Measurements from ENCODE around the gene AP4B1. TPM values are rescaled to one million over a fixed set of nuclear protein-coding genes. Genes with fewer than 3 reads are reported as not detected.

The AP4B1 gene
- total RNA-seq, 1 experiment from 2014 or later = 20.4 TPM

DNA sequence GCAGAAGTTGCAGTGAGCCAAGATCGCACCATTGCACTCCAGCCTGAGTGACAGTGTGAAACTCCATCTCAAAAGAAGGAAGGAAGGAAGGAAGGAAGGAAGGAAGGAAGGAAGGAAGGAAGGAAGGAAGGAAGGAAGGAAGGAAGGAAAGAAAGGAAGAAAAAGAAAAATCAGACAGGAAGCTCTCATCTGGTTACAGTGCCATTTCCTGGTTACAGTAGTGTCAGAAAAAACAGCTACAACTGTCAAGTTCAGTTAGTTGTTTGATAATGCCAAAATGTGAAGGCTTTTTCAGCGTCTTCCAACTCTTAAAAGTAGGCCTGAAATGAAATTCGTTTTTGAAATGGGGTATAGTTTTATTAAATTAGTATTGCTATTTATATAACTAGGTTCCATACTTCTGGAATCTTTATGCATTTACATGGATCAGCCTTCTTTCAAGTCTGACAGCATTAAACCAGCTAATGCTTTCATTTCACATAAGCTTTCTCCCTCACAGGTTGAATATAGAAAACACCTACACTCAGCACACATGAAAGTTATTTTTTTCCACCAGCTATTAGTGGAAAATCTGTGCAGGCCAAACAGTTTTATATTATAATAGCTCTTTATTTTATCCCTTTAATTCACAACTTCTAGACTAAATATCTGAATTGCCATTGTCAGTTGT is 54.3 kb downstream of the AP4B1 start:
- Mint-ChIP-seq H3K9me3 (ENCODE audit: unreplicated experiment) (peaks cover 19% of the 10 kb centered on the region), H3K4me3 (ENCODE audit: unreplicated experiment) (no peak overlapping the region), H3K27ac (ENCODE audit: low read depth, unreplicated experiment) (no peak overlapping the region), H3K4me1 (ENCODE audit: insufficient read depth, unreplicated experiment) (no peaks in the 10 kb centered on the region), H3K27me3 (ENCODE audit: insufficient read depth, unreplicated experiment) (no peaks in the 10 kb centered on the region), H3K36me3 (ENCODE audit: insufficient read depth, unreplicated experiment) (no peaks in the 10 kb centered on the region)
- TF ChIP-seq, protein P1, sequence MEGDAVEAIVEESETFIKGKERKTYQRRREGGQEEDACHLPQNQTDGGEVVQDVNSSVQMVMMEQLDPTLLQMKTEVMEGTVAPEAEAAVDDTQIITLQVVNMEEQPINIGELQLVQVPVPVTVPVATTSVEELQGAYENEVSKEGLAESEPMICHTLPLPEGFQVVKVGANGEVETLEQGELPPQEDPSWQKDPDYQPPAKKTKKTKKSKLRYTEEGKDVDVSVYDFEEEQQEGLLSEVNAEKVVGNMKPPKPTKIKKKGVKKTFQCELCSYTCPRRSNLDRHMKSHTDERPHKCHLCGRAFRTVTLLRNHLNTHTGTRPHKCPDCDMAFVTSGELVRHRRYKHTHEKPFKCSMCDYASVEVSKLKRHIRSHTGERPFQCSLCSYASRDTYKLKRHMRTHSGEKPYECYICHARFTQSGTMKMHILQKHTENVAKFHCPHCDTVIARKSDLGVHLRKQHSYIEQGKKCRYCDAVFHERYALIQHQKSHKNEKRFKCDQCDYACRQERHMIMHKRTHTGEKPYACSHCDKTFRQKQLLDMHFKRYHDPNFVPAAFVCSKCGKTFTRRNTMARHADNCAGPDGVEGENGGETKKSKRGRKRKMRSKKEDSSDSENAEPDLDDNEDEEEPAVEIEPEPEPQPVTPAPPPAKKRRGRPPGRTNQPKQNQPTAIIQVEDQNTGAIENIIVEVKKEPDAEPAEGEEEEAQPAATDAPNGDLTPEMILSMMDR (IDR thresholded peaks at IDR 0.05; ENCODE audit: unreplicated experiment) = no peak
- ChIA-PET POLR2A (interaction anchor here (0.6 to 0.7 kb wide), 4 partner anchors 9 to 646 kb away, joined by 3 read pairs; no protein-coding TSS in a partner anchor), CTCF (no interaction called here)
- intact Hi-C loops (cut with micrococcal nuclease) = no loop called here
- DNase-seq (ENCODE audit: unreplicated experiment) = no peak
- no TSS peak for BruUV-seq (replicated peaks)

DNA sequence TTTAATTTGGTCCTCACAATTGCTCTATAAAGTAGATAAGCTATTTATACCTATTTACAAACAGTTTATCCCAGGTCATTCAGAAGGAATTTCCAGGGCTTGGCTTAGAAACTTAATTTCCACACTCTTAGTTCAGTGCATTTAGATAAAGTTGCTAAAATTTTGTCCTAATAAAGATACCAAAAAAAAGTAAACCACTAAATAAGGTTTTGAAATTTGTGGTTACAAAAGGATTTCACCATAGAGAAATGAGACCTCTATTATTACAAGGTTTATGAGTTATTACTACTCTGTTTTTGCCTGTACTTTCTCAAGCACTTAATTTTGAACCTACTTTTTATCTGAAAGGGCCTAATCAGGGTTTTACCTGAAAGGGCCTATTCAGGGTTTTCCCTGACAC is 55.5 kb downstream of the AP4B1 start:
- no peak for DNase-seq (ENCODE audit: unreplicated experiment)
- intact Hi-C loops (cut with micrococcal nuclease) = no loop called here
- Mint-ChIP-seq H3K27me3 (ENCODE audit: insufficient read depth, unreplicated experiment) (no peaks in the 10 kb centered on the region), H3K9me3 (ENCODE audit: unreplicated experiment) (peaks cover 19% of the 10 kb centered on the region), H3K4me3 (ENCODE audit: unreplicated experiment) (no peak overlapping the region), H3K27ac (ENCODE audit: low read depth, unreplicated experiment) (no peak overlapping the region), H3K4me1 (ENCODE audit: insufficient read depth, unreplicated experiment) (no peaks in the 10 kb centered on the region), H3K36me3 (ENCODE audit: insufficient read depth, unreplicated experiment) (no peaks in the 10 kb centered on the region)
- TF ChIP-seq, protein P1 (IDR thresholded peaks at IDR 0.05; ENCODE audit: unreplicated experiment) = no peak
- CTCF ChIA-PET = interaction anchor here (0.5 to 1.3 kb wide), 2 partner anchors 14 to 1517 kb away, joined by 4 read pairs; no protein-coding TSS in a partner anchor
- POLR2A ChIA-PET = no interaction called here
- no TSS peak for BruUV-seq (replicated peaks)

DNA sequence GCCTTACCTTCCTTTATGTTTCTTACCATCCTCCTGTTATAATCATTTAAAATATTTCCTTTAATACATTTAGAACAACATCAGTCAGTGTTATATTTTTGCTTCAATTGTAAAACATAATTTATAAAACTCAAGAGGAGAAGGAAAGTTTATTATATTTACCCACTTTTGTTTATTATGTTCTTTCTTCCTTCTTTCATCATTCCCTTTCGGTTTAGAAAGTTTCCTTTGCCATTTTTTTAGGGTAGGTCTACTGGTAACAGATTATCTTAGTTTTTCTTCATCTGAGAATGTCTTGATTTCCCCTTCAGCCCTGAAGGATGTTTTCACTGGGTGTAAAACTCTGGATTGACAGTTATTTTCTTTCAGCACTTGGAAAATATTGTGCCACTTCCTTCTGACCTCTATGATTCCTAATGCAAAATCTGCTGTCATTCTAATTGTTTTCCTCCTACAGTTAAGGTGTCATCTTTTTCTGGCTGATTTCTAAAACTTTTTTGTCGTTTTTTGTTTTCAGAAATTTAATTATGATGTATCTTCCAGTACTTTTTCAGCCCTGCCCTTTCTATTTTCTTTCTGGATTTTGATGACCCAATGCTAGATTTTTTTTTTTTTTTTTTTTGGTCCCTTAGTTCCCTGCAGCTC is 58.1 kb downstream of the AP4B1 start:
- Mint-ChIP-seq H3K27ac (ENCODE audit: low read depth, unreplicated experiment) (no peak overlapping the region), H3K4me3 (ENCODE audit: unreplicated experiment) (no peak overlapping the region), H3K4me1 (ENCODE audit: insufficient read depth, unreplicated experiment) (no peaks in the 10 kb centered on the region), H3K9me3 (ENCODE audit: unreplicated experiment) (peaks cover 19% of the 10 kb centered on the region), H3K36me3 (ENCODE audit: insufficient read depth, unreplicated experiment) (no peaks in the 10 kb centered on the region), H3K27me3 (ENCODE audit: insufficient read depth, unreplicated experiment) (no peaks in the 10 kb centered on the region)
- TF ChIP-seq, protein P1 (IDR thresholded peaks at IDR 0.05; ENCODE audit: unreplicated experiment) = no peak
- POLR2A ChIA-PET = no interaction called here
- intact Hi-C loops (cut with micrococcal nuclease) = no loop called here
- no TSS peak for BruUV-seq (replicated peaks)
- no peak for DNase-seq (ENCODE audit: unreplicated experiment)
- CTCF ChIA-PET = interaction anchor here (0.6 to 0.7 kb wide), 2 partner anchors 12 to 825 kb away, joined by 3 to 5 read pairs; no protein-coding TSS in a partner anchor

Other genes starting within 250 kb of the AP4B1 start
- gene PHTF1, start 145.3 kb downstream of the AP4B1 start, total RNA-seq (2022) = 8.4 and 13.0 TPM in 2 replicates
- gene RSBN1, start 92.3 kb downstream of the AP4B1 start, total RNA-seq (2022) = 11.8 and 15.7 TPM in 2 replicates
- 0.42 and 0.89 TPM in 2 replicates for gene PTPN22, start 33.1 kb downstream of the AP4B1 start, total RNA-seq (2022)
- 0.27 and 2.3 TPM in 2 replicates for gene BCL2L15, start 17.2 kb downstream of the AP4B1 start, total RNA-seq (2022)
- gene DCLRE1B, start 527 bp upstream of the AP4B1 start, total RNA-seq (2022) = 6.9 and 8.1 TPM in 2 replicates
- 46.7 and 50.2 TPM in 2 replicates for gene HIPK1, start 24.5 kb upstream of the AP4B1 start, total RNA-seq (2022)
- 0.20 and 0.30 TPM in 2 replicates for gene OLFML3, start 74.7 kb upstream of the AP4B1 start, total RNA-seq (2022)
- not detected in 2 replicates for gene SYT6, start 249.1 kb upstream of the AP4B1 start, total RNA-seq (2022)

Data from MCF 10A (cell line).